ENCODE data around the gene C6orf120. TPM values are rescaled to one million over a fixed set of nuclear protein-coding genes. Genes with fewer than 3 reads are reported as not detected.
A peak's percentile ranks its signal among the peaks of the same experiment; 100 is the strongest.

Gene C6orf120
- total RNA-seq, 2 donors from 2014 or later, result 12.2 to 21.3 TPM

GRCh38 chr6:169700296-169700695 lies 1.6 kb upstream of the C6orf120 start:
- intact Hi-C loops (cut with DNase I), result no loop called here
- Histone ChIP-seq H3K4me1 (peaks cover 31% of the 10 kb centered on the region), H3K36me3 (replicated peaks in 1 of 2; ENCODE audit: insufficient read depth in 1 of 2, low read depth in 2 of 2) (no peaks in the 10 kb centered on the region), H3K27me3 (no peaks in the 10 kb centered on the region), H3K9me3 (no peaks in the 10 kb centered on the region), H3K27ac (no peak overlapping the region), H3K4me3 (no peak overlapping the region)
- 61 to 76% methylated on average over 5 of the region's 5 CpGs for WGBS, 2 donors
- TF ChIP-seq POLR2A (IDR thresholded peaks at IDR 0.05) (no peak), CTCF (IDR thresholded peaks at IDR 0.05) (no peak)
- no peak for DNase-seq
- ATAC-seq, result no peak

- intact Hi-C loops (cut with DNase I), result no loop called here
- Histone ChIP-seq H3K27ac (peak overlapping the region; percentile 83 to 97 (median 94)), H3K27me3 (no peaks in the 10 kb centered on the region), H3K36me3 (replicated peaks in 1 of 2; ENCODE audit: insufficient read depth in 1 of 2, low read depth in 2 of 2) (no peaks in the 10 kb centered on the region), H3K4me3 (peak overlapping the region; percentile 72 to 79), H3K9me3 (no peaks in the 10 kb centered on the region), H3K4me1 (peaks cover 31% of the 10 kb centered on the region)
- 0% methylated on average over 11 to 54 of the region's 54 CpGs for WGBS, 2 donors
- ATAC-seq (no peak), DNase-seq (no peak)
- TF ChIP-seq POLR2A (IDR thresholded peaks at IDR 0.05), result no peak
- TF ChIP-seq CTCF (IDR thresholded peaks at IDR 0.05), result no peak
Observed at GRCh38 chr6:169701311-169701953, 494 bp upstream of the C6orf120 start.

GRCh38 chr6:169702840-169703246 lies 917 bp downstream of the C6orf120 start:
- 2 to 3% methylated on average over 21 to 22 of the region's 22 CpGs for WGBS, 2 donors
- Histone ChIP-seq H3K27ac (peak overlapping the region; percentile 83 to 97 (median 94)), H3K4me3 (peak overlapping the region; percentile 72 to 79), H3K27me3 (no peaks in the 10 kb centered on the region), H3K4me1 (peaks cover 31% of the 10 kb centered on the region), H3K36me3 (replicated peaks in 1 of 2; ENCODE audit: insufficient read depth in 1 of 2, low read depth in 2 of 2) (no peaks in the 10 kb centered on the region), H3K9me3 (no peaks in the 10 kb centered on the region)
- intact Hi-C loops (cut with DNase I), result no loop called here
- DNase-seq (no peak), ATAC-seq (no peak)
- TF ChIP-seq CTCF (IDR thresholded peaks at IDR 0.05), result no peak
- no peak for TF ChIP-seq POLR2A (IDR thresholded peaks at IDR 0.05)

- H3K4me1 ChIP-seq, result peaks cover 27% of the 10 kb centered on the region
- 97 to 98% methylated on average over 2 of the region's 2 CpGs for WGBS, 2 donors
- no peak overlapping the region for H3K4me3 ChIP-seq
- H3K27me3 ChIP-seq, result no peaks in the 10 kb centered on the region
- DNase-seq (no peak), ATAC-seq (no peak)
- H3K27ac ChIP-seq, result no peak overlapping the region
- H3K36me3 ChIP-seq (replicated peaks in 1 of 2; ENCODE audit: insufficient read depth in 1 of 2, low read depth in 2 of 2), result peaks cover 0 to 8% of the 10 kb centered on the region in 2 donors
- no peak for TF ChIP-seq POLR2A (IDR thresholded peaks at IDR 0.05)
- no peak for TF ChIP-seq CTCF (IDR thresholded peaks at IDR 0.05)
- intact Hi-C loops (cut with DNase I), result no loop called here
- H3K9me3 ChIP-seq, result no peaks in the 10 kb centered on the region
Observed at GRCh38 chr6:169707772-169708171, 5.8 kb downstream of the C6orf120 start.

- Histone ChIP-seq H3K36me3 (replicated peaks in 1 of 2; ENCODE audit: insufficient read depth in 1 of 2, low read depth in 2 of 2) (peaks cover 0 to 9% of the 10 kb centered on the region in 2 donors), H3K9me3 (no peaks in the 10 kb centered on the region), H3K4me3 (no peak overlapping the region), H3K27me3 (no peaks in the 10 kb centered on the region), H3K4me1 (peaks cover 12% of the 10 kb centered on the region), H3K27ac (no peak overlapping the region)
- ATAC-seq, result no peak
- TF ChIP-seq CTCF (IDR thresholded peaks at IDR 0.05), result no peak
- no peak for TF ChIP-seq POLR2A (IDR thresholded peaks at IDR 0.05)
- DNase-seq, result no peak
- intact Hi-C loops (cut with DNase I), result no loop called here
Observed at GRCh38 chr6:169709293-169709692, 7.4 kb downstream of the C6orf120 start.
